ENCODE measurements around the gene ERBB4.
A peak's percentile ranks its signal among the peaks of the same experiment; 100 is the strongest.
"Not testable (repeated sequence)": the region's sequence is repeated elsewhere in the genome, so short reads cannot be mapped to it uniquely, and the experiment has no call there.

ERBB4 gene

GRCh38 chr2:212528106-212528856 is 10.3 kb downstream of the ERBB4 start:
- DNase-seq (ENCODE audit: low spot score): no peak
- no peak for FAIRE-seq

- DNase-seq (ENCODE audit: low spot score) (no peak), FAIRE-seq (no peak)
These were observed 12.5 kb downstream of the ERBB4 start for GRCh38 chr2:212526059-212526458.

- DNase-seq (ENCODE audit: low spot score) (no peak), FAIRE-seq (no peak)
These were observed 14.8 kb downstream of the ERBB4 start for GRCh38 chr2:212523756-212524155.

DNA sequence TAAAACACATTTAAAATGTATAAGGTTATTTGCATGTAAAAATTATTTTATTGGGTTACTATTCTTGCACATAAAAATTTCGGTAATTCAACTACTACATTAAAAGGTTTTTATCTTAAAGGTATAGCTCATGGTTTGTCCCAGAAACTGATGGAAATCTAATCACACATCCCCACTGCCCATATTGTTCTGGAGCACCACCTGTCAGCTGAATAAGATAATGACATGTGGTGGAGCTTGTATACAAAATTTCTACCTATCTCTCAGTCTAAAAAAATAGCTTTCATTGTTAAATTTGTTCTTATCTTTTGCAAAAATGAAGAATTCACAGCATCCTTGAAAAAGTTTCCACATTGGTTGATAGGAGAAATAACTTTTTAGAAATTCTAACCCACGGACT is 18.3 kb downstream of the ERBB4 start:
- FAIRE-seq: peak; percentile 11
- peak; percentile 16 for DNase-seq (ENCODE audit: low spot score)

DNA sequence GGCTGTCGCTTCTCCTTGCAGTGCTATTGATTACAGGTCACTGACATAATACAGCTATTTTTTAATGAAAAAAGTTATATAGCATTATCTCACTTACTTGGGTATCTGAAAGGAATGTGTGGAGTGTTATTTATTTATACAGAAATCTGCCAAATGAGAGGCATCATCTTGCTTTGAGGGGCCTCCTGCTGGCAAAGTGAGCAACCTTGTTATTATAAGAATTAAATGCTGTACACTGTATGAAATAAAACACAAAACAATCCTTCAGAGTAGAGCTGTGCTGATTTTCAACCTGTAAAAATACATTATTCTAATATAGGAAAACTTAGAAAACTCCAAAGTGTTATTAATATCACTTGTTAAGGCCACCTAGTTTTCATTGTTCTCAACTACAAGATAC is 20.9 kb downstream of the ERBB4 start:
- FAIRE-seq: no peak
- no peak for DNase-seq (ENCODE audit: low spot score)

GRCh38 chr2:212505586-212505985 is 33.0 kb downstream of the ERBB4 start:
- DNase-seq (ENCODE audit: low spot score) (no peak), FAIRE-seq (no peak)

GRCh38 chr2:212495046-212495445 is 43.6 kb downstream of the ERBB4 start:
- DNase-seq (ENCODE audit: low spot score) (no peak), FAIRE-seq (no peak)

GRCh38 chr2:212494418-212495020 is 44.1 kb downstream of the ERBB4 start:
- DNase-seq (ENCODE audit: low spot score) (no peak), FAIRE-seq (no peak)

DNA sequence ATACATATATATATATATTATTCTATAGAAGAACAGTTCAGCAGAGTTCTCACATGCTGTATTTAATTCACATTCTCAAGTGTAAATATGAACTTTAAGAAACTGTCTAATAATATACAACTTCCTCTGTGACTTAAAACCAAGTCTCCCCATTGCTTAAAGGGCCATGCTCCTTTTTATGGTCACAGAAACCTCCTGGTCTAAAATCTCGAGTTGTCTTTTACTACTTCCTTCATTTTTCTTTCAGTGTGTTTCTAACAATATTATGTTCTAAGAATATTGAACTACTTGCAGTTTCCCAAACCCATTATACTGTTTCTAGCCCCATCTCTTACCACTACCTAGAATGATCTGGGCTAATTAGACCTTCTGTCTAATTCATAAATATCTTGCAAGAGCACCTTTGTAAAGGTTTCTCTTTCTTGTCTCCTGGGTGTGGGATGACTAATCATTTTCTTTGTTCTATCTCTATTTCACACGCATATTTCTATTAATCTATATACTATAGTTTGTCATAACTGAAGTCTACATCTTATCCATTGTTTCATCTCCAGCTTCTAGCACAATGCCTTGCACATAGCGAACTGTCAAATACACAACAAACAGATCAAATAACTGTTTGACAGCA is 48.8 kb downstream of the ERBB4 start:
- FAIRE-seq (no peak), DNase-seq (ENCODE audit: low spot score) (no peak)

DNA sequence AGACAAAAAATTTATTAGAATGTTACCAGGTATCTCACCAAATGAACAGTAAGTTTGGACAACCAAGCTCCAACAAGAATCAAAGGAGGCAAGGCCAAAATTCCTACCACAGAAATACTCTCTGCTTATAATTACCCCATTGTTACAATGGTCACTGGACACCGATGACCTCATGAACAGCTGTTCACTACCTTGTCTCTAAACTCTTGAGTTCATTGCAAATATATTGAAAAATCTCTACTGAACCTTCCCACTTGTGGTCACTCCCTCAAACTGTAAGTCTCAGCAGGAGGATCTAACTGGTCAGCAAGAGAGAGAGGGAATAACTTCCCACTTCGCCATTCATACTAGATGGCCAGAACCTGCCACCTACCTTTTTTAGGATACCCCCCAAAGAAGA is 50.0 kb downstream of the ERBB4 start:
- FAIRE-seq (no peak), DNase-seq (ENCODE audit: low spot score) (no peak)

DNA sequence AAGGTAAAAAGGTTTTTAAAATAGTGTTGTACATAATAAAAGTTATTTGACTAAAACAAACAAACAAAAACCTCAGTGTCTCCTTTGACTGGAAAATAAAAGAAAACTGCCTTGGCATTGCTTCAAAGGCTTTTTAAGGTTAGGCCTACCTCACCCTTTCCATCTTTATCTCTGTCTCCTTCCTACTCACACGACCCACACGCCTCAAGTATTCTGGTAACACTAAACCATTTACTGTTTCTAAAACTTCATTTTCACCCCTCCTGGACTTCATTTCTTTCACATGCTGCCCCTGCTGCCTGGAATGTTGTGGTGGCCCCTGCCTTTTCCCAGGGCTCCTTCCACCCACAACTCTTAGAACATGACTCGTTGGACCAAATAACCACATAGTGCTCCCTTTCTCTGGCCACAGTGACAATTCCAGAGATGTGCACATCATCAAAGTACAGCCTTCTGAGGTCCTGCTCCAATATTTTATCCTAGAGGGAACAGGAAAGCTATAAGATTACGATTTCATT is 54.0 kb downstream of the ERBB4 start:
- no peak for DNase-seq (ENCODE audit: low spot score)
- no peak for FAIRE-seq

GRCh38 chr2:212480447-212480846 is 58.2 kb downstream of the ERBB4 start:
- DNase-seq (ENCODE audit: low spot score): no peak

GRCh38 chr2:212477571-212477970 is 61.0 kb downstream of the ERBB4 start:
- no peak for DNase-seq (ENCODE audit: low spot score)
- no peak for FAIRE-seq

More at GRCh38 chr2:212480447-212480846, 58.2 kb downstream of the ERBB4 start:
- no peak for FAIRE-seq

- DNase-seq (ENCODE audit: low spot score) (no peak), FAIRE-seq (no peak)
These were observed 65.4 kb downstream of the ERBB4 start for GRCh38 chr2:212473211-212473610.

DNA sequence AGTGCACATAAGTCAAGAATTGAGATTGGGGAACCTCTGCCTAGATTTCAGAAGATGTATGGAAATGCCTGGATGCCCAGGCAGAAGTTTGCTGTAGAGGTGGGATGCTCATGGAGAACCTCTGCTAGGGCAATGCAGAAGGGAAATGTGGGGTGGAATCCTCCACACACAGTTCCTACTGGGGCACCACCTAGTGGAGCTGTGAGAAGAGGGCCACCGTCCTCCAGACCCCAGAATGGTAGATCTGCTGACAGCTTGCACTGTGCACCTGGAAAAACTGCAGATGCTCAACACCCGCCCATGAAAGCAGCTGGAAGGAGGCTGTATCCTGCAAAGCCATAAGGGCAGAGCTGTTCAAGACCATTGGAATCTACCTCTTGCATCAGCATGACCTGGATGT is 71.1 kb downstream of the ERBB4 start:
- not testable (repeated sequence) for DNase-seq (ENCODE audit: low spot score); FAIRE-seq

GRCh38 chr2:212465456-212465855 is 73.1 kb downstream of the ERBB4 start:
- DNase-seq (ENCODE audit: low spot score): no peak
- FAIRE-seq: no peak

DNA sequence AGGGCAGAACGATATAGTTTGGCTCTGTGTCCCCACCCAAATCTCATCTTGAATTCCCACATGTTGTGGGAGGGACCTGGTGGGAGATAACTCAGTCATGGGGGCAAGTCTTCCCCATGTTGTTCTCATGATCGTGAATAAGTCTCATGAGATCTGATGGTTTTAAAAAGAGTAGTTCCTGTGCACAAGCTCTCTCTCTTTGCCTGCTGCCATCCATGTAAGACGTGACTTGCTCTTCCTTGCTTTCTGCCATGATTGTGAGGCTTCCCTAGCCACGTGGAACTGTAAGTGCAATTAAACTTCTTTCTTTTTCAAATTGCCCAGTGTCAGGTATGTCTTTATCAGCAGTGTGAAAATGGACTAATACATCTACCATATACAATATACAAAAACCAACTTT is 76.9 kb downstream of the ERBB4 start:
- not testable (repeated sequence) for FAIRE-seq; DNase-seq (ENCODE audit: low spot score)

GRCh38 chr2:212454149-212454548 is 84.5 kb downstream of the ERBB4 start:
- DNase-seq (ENCODE audit: low spot score) (no peak), FAIRE-seq (no peak)

DNA sequence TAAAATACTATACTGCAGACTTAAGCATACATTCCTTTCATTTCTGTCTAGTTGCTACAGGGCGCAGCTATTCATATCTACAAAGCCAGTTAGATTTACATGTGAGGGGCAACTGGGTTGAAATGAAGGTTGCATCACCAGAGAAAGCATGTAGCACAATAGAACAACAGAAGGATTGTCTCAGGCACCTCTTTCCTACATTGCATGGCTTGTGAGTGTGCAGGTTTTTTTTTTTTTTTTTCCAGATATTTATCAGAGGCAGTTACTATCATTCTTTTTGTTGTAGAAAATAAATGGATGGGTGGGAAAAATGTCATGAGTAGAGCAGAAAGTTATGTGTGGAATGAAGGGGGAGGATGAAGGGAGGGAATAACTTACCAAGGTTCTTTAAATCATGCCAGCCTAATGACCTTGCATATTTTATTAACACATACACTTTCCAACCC is 86.8 kb downstream of the ERBB4 start:
- DNase-seq (ENCODE audit: low spot score) (peak; percentile 90), FAIRE-seq (peak; percentile 95)

DNA sequence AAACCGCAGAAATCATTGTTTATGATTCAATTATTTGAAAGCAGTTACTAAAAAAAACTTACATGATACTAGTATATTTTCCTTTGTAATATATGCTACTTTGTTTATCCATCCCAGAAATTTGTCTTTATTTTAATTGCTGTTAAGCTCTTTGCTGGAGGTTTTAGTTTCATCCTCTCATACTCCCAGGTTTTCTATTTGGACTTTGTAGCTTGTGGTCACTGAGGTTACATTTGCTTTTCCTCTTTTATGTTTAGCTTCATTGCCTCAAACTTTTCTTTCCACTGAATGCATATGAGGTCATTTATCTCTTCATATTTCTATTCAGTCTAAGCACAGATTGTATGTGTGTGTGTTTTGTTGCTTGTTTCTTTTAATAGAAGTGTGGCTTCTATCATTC is 89.9 kb downstream of the ERBB4 start:
- FAIRE-seq (peak; percentile 89), DNase-seq (ENCODE audit: low spot score) (peak; percentile 58)

GRCh38 chr2:212441821-212442220 is 96.8 kb downstream of the ERBB4 start:
- DNase-seq (ENCODE audit: low spot score) (no peak), FAIRE-seq (no peak)

DNA sequence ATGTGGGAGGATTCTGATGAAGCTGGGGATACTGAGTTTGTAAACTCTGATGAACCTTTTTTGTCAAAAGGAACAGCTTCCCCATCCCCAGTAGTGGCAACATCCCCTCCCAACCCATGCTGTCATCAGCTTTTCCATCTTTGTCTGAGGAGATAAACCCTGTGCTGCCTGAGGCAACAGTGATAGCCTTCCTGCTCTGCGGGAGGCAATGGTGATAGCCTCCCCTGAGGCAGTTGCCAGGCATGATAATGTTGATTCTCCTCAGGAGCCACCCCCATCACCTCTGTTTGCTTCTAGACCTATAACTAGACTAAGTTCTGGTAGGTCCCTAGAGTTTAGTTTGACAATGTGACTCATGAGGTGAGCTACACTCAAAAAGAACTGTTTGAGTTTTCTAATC is 97.5 kb downstream of the ERBB4 start:
- DNase-seq (ENCODE audit: low spot score) (no peak), FAIRE-seq (no peak)
